Colonic mucosa (tissue), 4 donors: Measurements from ENCODE around the gene SLA2. TPM values are rescaled to one million over a fixed set of nuclear protein-coding genes. Genes with fewer than 3 reads are reported as not detected.

Experiments used
- DNase-seq: peaks from one replicate; pipeline ENCODE4 v3.0.0-alpha.2; 2020
- H3K27ac ChIP-seq: fragments of 200-600 bp; one replicate; pipeline ENCODE4 v1.8.0; 2021
- H3K27me3 ChIP-seq: fragments of 200-600 bp; one replicate; pipeline ENCODE4 v1.8.0; 2021
- H3K36me3 ChIP-seq: fragments of 200-600 bp; one replicate; pipeline ENCODE4 v1.8.0; 2021
- H3K4me1 ChIP-seq: fragments of 200-600 bp; one replicate; pipeline ENCODE4 v1.8.0; 2021; ENCODE audit warnings: mild to moderate bottlenecking
- H3K4me3 ChIP-seq: fragments of 200-600 bp; one replicate; pipeline ENCODE4 v1.8.0; 2021
- H3K9ac ChIP-seq, 2 donors: one replicate each; pipeline ENCODE4 v1.7.0; 2013; ENCODE audit warnings: control low read depth in 2 of 2, low read depth in 2 of 2, low read length in 2 of 2
- H3K9me3 ChIP-seq: fragments of 200-600 bp; one replicate; pipeline ENCODE4 v1.8.0; 2021
- CTCF ChIP-seq: fragments of 200-600 bp; IDR thresholded peaks from one replicate; pipeline ENCODE4 v1.8.0; 2022; ENCODE audit warnings: antibody characterized with exemption, mild to moderate bottlenecking
- intact Hi-C: fragments of 100-400 bp; cut with DNase I; formaldehyde crosslinking; loops from one replicate; pipeline ENCODE4 v1.14.1; 2022
- total RNA-seq, 2 donors: library from RNA; stranded (reverse); fragmentation: NEBNext Ultra II Directional in 1 of 2; extraction: Animal tissue kit (Norgen Biotek cat#: 25700) in 1 of 2; gene quantifications; one replicate each; pipeline ENCODE4 v1.2.1, GENCODE V29; 2021
- donor health status: healthy.
- donor health status: DM: no; HTN: no; CAD: no.
- donor health status: DM: no; HTN: no; CAD: no.

Gene SLA2
- total RNA-seq, 2 donors from 2014 or later: 0.58 to 0.59 TPM

- H3K27ac ChIP-seq: no peak overlapping the region
- no peaks in the 10 kb centered on the region for H3K9me3 ChIP-seq
- intact Hi-C loops: no loop called here
- H3K36me3 ChIP-seq: no peaks in the 10 kb centered on the region
- no peak for TF ChIP-seq CTCF
- no peak overlapping the region for H3K4me3 ChIP-seq
- H3K27me3 ChIP-seq: no peaks in the 10 kb centered on the region
- no peak overlapping the region for H3K9ac ChIP-seq
- no peak for DNase-seq
- no peaks in the 10 kb centered on the region for H3K4me1 ChIP-seq
Observed at GRCh38 chr20:36563374-36563773, 82.6 kb downstream of the SLA2 start.

GRCh38 chr20:36562724-36563123 lies 83.3 kb downstream of the SLA2 start:
- Histone ChIP-seq H3K4me1 (no peaks in the 10 kb centered on the region), H3K9me3 (no peaks in the 10 kb centered on the region), H3K9ac (no peak overlapping the region), H3K27ac (no peak overlapping the region), H3K4me3 (no peak overlapping the region), H3K36me3 (no peaks in the 10 kb centered on the region), H3K27me3 (no peaks in the 10 kb centered on the region)
- DNase-seq: no peak
- intact Hi-C loops: no loop called here
- no peak for TF ChIP-seq CTCF

Other genes with a start within 250 kb of the SLA2 start
- gene MYL9, start 104.7 kb downstream of the SLA2 start, total RNA-seq: 100 to 1,000 TPM in 1 of 2 donors, 10 to 100 TPM in 1; 49.3 to 582 TPM
- 1 to 10 TPM; 5.6 to 7.3 TPM for gene TGIF2, start 72.6 kb downstream of the SLA2 start, total RNA-seq
- gene RAB5IF, start 40.4 kb downstream of the SLA2 start, total RNA-seq: 100 to 1,000 TPM; 143 to 207 TPM
- gene NDRG3, start 99.9 kb upstream of the SLA2 start, total RNA-seq: 10 to 100 TPM; 30.0 to 32.0 TPM
- gene DSN1, start 127.6 kb upstream of the SLA2 start, total RNA-seq: 10 to 100 TPM; 10.9 to 24.2 TPM
- 10 to 100 TPM; 18.1 to 29.7 TPM for gene TLDC2, start 229.9 kb upstream of the SLA2 start, total RNA-seq